Adrenal gland (tissue), 5 donors: ENCODE data around the gene GRPEL1.

Experiments
- CTCF ChIP-seq, 6 experiments: fragments of 450-650 bp in 4 of 6; fragments of 200-600 bp in 2 of 6; sonication (generic) in 1 of 6; IDR thresholded peaks; 1 replicate in 5 of 6; 2 replicates in 1 of 6; pipeline versions ENCODE4 v1.5.1 to v1.8.0; 2016 to 2021; ENCODE audit warnings: antibody characterized with exemption in 6 of 6, mild to moderate bottlenecking in 2 of 6, moderate library complexity in 1 of 6
- POLR2A ChIP-seq, 2 donors: fragments of 450-650 bp; IDR thresholded peaks; one replicate each; pipeline ENCODE4 v1.6.1; 2017; ENCODE audit warnings: antibody characterized with exemption in 2 of 2, mild to moderate bottlenecking in 2 of 2, moderate library complexity in 1 of 2
- donor health status: DM: no; HTN: no; CAD: no.

- TF ChIP-seq CTCF (IDR thresholded peaks at IDR 0.05) (no peak), POLR2A (IDR thresholded peaks at IDR 0.05) (no peak)
These were observed 1.4 kb downstream of the GRPEL1 start for GRCh38 chr4:7066493-7066892.
